ENCODE data around the gene CDCA4. TPM values are rescaled to one million over a fixed set of nuclear protein-coding genes. Genes with fewer than 3 reads are reported as not detected.
A peak's percentile ranks its signal among the peaks of the same experiment; 100 is the strongest.

Gene CDCA4
- total RNA-seq, 1 experiment from 2014 or later, result 57.7 TPM

DNA sequence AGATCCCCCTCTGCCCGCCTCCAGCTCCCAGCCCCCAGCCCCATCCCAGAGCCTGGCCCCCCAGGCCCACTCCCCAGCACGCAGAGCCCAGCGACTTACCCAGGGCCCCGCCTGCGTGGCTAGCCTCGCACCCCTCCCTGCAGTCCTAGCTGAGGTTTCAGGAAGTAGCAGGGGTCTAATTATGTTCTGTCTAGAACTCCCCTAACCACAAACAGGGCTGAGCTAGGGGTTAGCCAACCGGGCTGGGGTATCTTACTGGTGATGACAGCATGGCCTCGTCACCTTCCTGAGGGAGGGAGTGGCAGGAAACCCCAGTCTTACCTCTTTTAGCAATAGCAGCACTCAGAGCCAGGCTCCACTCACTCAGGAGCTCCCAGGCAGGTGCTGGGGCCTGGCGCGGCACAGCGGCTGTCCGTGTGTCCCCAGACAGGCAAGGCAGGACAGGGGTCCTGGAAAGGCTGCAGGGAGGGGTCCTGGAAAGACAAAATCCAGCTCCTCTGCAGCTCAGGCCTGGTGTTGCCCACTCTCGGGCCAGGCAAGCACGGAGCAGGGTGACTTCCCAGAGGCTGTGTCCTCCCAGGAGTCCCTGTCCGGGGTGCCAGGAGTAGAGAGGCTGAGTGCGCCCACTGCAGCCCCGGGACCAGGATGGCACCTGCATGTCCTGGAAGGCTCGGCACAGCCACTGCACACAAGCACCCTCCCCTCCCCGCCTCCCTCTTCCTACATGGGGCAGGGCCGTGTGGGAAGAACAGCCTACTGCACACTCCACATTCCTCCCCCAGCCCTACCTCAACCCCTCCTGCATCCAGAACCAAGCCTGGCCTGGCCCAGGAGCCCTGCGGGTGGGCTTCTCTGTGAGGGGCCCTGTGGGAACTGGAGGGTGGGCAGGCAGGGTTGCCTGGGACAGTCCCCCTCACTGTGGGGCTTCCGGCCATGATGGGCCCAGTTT lies 44.7 kb upstream of the CDCA4 start, which contains the start of gene GPR132:
TSS of gene GPR132 (minus strand) at position 151 of the 949 bp plus-strand sequence. CDS start 10,010 bp downstream, outside the sequence.
- peak; percentile 28 for DNase-seq
- H3K4me2 ChIP-seq (ENCODE audit: insufficient read depth, insufficient read length, low read length), result no peak within 1 kb of the TSS
- H2AFZ ChIP-seq (ENCODE audit: low read length), result no peak within 1 kb of the TSS
- H4K5ac ChIP-seq (ENCODE audit: insufficient read length, low read depth, low read length), result no peak within 1 kb of the TSS
- no peak within 1 kb of the TSS for H3K18ac ChIP-seq (ENCODE audit: insufficient read length, low read depth, low read length)
- H2BK120ac ChIP-seq (ENCODE audit: low read depth, low read length, poor library complexity, severe bottlenecking), result no peak within 1 kb of the TSS
- H2BK15ac ChIP-seq (ENCODE audit: low read depth, low read length), result no peak within 1 kb of the TSS
- Mint-ChIP-seq H3K36me3 (ENCODE audit: insufficient read depth in 1 of 3, low read depth in 3 of 3) (no peaks in the 10 kb centered on the region), H3K27me3 (ENCODE audit: low read depth) (peaks cover 12% of the 10 kb centered on the region), H3K4me3 (no peak within 1 kb of the TSS; a peak in 1 of 5 replicates), H3K4me1 (peaks cover 4 to 8% of the 10 kb centered on the region in 2 experiments; a peak in 2 of 4 replicates), H3K9me3 (no peaks in the 10 kb centered on the region), H3K27ac (no peak within 1 kb of the TSS; a peak in 1 of 7 replicates)
- WGBS (ENCODE audit: extremely low coverage, insufficient read length, low lambda C conversion rate), result no CpG with 5 or more reads among the region's 22 CpGs
- no peak within 1 kb of the TSS for H2BK12ac ChIP-seq (ENCODE audit: insufficient read length, low read depth, low read length)
- H3K4me1 ChIP-seq (ENCODE audit: insufficient read depth, low read length), result no peaks in the 10 kb centered on the region
- H4K8ac ChIP-seq (replicated peaks; ENCODE audit: insufficient read length, low read depth, low read length), result no peak within 1 kb of the TSS
- H3K4ac ChIP-seq (ENCODE audit: low read depth, low read length), result no peak within 1 kb of the TSS
- no peaks in the 10 kb centered on the region for H3K27me3 ChIP-seq (ENCODE audit: insufficient read depth, low read length)
- no peak within 1 kb of the TSS; the same call in 1 of the 2 replicates for H3K14ac ChIP-seq (ENCODE audit: insufficient read depth, low read length)
- H3K79me1 ChIP-seq (ENCODE audit: insufficient read depth, low read depth, low read length, poor library complexity, severe bottlenecking), result no peaks in the 10 kb centered on the region
- TF ChIP-seq CTCF (conservative IDR thresholded peaks at IDR 0.05), result no peak
- H3K27ac ChIP-seq (ENCODE audit: insufficient read length, low read depth, low read length), result no peak within 1 kb of the TSS
- no peaks in the 10 kb centered on the region for H3K79me2 ChIP-seq (ENCODE audit: insufficient read depth, low read length)
- H4K20me1 ChIP-seq (ENCODE audit: control insufficient read depth, insufficient read depth, insufficient read length), result no peaks in the 10 kb centered on the region
- no peak within 1 kb of the TSS for H2BK20ac ChIP-seq (ENCODE audit: low read depth, low read length, poor library complexity, severe bottlenecking)
- no peak within 1 kb of the TSS for H3K9ac ChIP-seq (ENCODE audit: extremely low read depth, insufficient read length, low read length)
- H3K56ac ChIP-seq (ENCODE audit: insufficient read length, low read depth, low read length), result no peak within 1 kb of the TSS
- no peak within 1 kb of the TSS for H2AK5ac ChIP-seq (ENCODE audit: insufficient read length, low read length)
- no peak within 1 kb of the TSS for H4K91ac ChIP-seq (ENCODE audit: insufficient read length, low read depth, low read length)
- H3K23me2 ChIP-seq (ENCODE audit: insufficient read length, low read depth, low read length, poor library complexity, severe bottlenecking), result no peaks in the 10 kb centered on the region
- H3T11ph ChIP-seq (ENCODE audit: low read length), result no peak within 1 kb of the TSS
- no peak within 1 kb of the TSS for H2BK5ac ChIP-seq (ENCODE audit: insufficient read length, low read length)
- H3K9me3 ChIP-seq (ENCODE audit: control insufficient read depth, low read depth, low read length), result no peaks in the 10 kb centered on the region
- H3K23ac ChIP-seq (ENCODE audit: insufficient read length, low read depth, low read length), result no peak within 1 kb of the TSS
